GM12892 (cell line): Measurements from ENCODE around the gene LTK.

Source experiments
- POLR2A ChIP-seq: IDR thresholded peaks from 2 replicates; pipeline ENCODE4 v1.6.1; 2011; ENCODE audit warnings: low read depth, low read length, control low read depth
- POLR2AphosphoS5 ChIP-seq: IDR thresholded peaks from 2 replicates; pipeline ENCODE4 v1.6.1; 2011; ENCODE audit warnings: low read depth, low read length, control low read depth
- TAF1 ChIP-seq: IDR thresholded peaks from 2 replicates; pipeline ENCODE4 v1.6.1; 2011; ENCODE audit warnings: low read depth, mild to moderate bottlenecking, control low read depth, low read length, borderline replicate concordance

- no peak for TF ChIP-seq POLR2A
- no peak for TF ChIP-seq TAF1
- TF ChIP-seq POLR2AphosphoS5 = no peak
These were observed 37.1 kb downstream of the LTK start for GRCh38 chr15:41476416-41477048.
